A673 (cell line): ENCODE measurements around the gene STEAP1B. TPM values are rescaled to one million over a fixed set of nuclear protein-coding genes. Genes with fewer than 3 reads are reported as not detected.

Source experiments
- BruUV-seq: library from RNA; stranded (reverse); fragments of 400-500 nt; replicated peaks from 2 replicates; lab custom pipeline; 2021; lab: Mats Ljungman, UMichigan
- CTCF ChIA-PET: fragments of 300-600 bp; sonication (Branson Sonifier 250); formaldehyde crosslinking; loops from one replicate; lab custom pipeline; 2022; ENCODE audit warnings: antibody characterized with exemption; lab: Charles Lee
- POLR2A ChIA-PET: fragments of 300-600 bp; sonication (Branson Sonifier 250); formaldehyde crosslinking; loops from one replicate; lab custom pipeline; 2022; ENCODE audit warnings: antibody characterized with exemption; ENCODE audit not compliant: low non-redundant PET; lab: Charles Lee
- DNase-seq: peaks from one replicate; pipeline ENCODE4 v3.0.0-alpha.2; 2015; ENCODE audit warnings: low spot score
- H3K27ac ChIP-seq: fragments of 200-600 bp; sonication (generic); 2 replicates; pipeline ENCODE4 v1.5.1; 2016; ENCODE audit warnings: mixed run types, low read depth, mild to moderate bottlenecking, mixed read lengths, antibody characterized with exemption, low read length; ENCODE audit not compliant: poor library complexity, severe bottlenecking
- H3K27me3 ChIP-seq: fragments of 200-600 bp; sonication (generic); replicated peaks from 2 replicates; pipeline ENCODE4 v1.6.1; 2017; ENCODE audit warnings: mixed run types, low read depth, mild to moderate bottlenecking, mixed read lengths, antibody characterized with exemption, low read length; ENCODE audit not compliant: insufficient read depth, poor library complexity
- H3K36me3 ChIP-seq: fragments of 200-600 bp; sonication (generic); 2 replicates; pipeline ENCODE4 v1.6.1; 2016; ENCODE audit warnings: mixed run types, mild to moderate bottlenecking, mixed read lengths, antibody characterized with exemption, low read length; ENCODE audit not compliant: insufficient read depth, poor library complexity, severe bottlenecking
- H3K4me1 ChIP-seq: fragments of 200-600 bp; sonication (generic); 2 replicates; pipeline ENCODE4 v1.6.1; 2017; ENCODE audit warnings: mixed run types, mild to moderate bottlenecking, mixed read lengths, antibody characterized with exemption, low read length; ENCODE audit not compliant: insufficient read depth, poor library complexity, severe bottlenecking
- H3K4me3 ChIP-seq: fragments of 200-600 bp; sonication (generic); 2 replicates; pipeline ENCODE4 v1.5.1; 2016; ENCODE audit warnings: low read depth, mixed run types, mild to moderate bottlenecking, mixed read lengths, low read length; ENCODE audit not compliant: poor library complexity, severe bottlenecking
- H3K9me3 ChIP-seq: fragments of 200-600 bp; sonication (generic); 2 replicates; pipeline ENCODE4 v1.6.1; 2016; ENCODE audit warnings: mixed run types, low read depth, mild to moderate bottlenecking, mixed read lengths, antibody characterized with exemption, low read length; ENCODE audit not compliant: poor library complexity, severe bottlenecking
- EZH2 ChIP-seq: fragments of 200-600 bp; sonication (generic); IDR thresholded peaks from 2 replicates; pipeline ENCODE4 v1.6.1; 2017; ENCODE audit warnings: borderline replicate concordance, low read depth, mild to moderate bottlenecking, mixed read lengths, antibody characterized with exemption, low read length; ENCODE audit not compliant: poor library complexity, severe bottlenecking
- intact Hi-C: fragments of 100-400 bp; cut with micrococcal nuclease; formaldehyde crosslinking; loops from one replicate; pipeline ENCODE4 v1.10.0; 2022; ENCODE audit not compliant: unreplicated experiment
- total RNA-seq: library from RNA; stranded (reverse); gene quantifications from 2 replicates; pipeline ENCODE4 v1.2.3, GENCODE V29; 2021
- TF ChIP-seq, protein P1 (sequence below): fragments of 300-800, 200-600 bp; sonication (generic); conservative IDR thresholded peaks from 2 replicates; pipeline ENCODE4 v1.5.1; 2017; ENCODE audit warnings: low read depth, mild to moderate bottlenecking, antibody characterized with exemption, low read length, moderate library complexity, mixed read lengths

STEAP1B gene
- total RNA-seq, 1 experiment from 2014 or later = 49.9 TPM

DNA sequence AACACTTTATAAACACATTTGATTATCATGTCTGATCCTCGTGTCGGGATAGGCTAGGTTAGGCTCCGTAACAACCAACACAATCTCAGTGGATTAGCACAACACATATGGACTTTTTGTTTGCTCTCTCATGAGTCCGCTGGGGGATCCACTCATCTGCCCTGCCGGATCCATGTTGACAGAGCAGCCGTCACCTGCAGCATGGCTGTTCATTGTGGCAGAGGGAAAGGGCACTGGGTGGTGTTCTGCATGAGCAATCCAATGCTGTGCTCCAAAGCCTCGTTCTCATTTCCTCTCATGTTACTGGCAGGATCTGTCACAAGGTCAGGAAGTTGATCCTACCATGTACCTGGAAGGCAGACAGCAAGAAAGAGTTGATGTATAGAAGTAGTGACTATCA is 80.5 kb downstream of the STEAP1B start:
- no peak for DNase-seq
- TF ChIP-seq, protein P1, sequence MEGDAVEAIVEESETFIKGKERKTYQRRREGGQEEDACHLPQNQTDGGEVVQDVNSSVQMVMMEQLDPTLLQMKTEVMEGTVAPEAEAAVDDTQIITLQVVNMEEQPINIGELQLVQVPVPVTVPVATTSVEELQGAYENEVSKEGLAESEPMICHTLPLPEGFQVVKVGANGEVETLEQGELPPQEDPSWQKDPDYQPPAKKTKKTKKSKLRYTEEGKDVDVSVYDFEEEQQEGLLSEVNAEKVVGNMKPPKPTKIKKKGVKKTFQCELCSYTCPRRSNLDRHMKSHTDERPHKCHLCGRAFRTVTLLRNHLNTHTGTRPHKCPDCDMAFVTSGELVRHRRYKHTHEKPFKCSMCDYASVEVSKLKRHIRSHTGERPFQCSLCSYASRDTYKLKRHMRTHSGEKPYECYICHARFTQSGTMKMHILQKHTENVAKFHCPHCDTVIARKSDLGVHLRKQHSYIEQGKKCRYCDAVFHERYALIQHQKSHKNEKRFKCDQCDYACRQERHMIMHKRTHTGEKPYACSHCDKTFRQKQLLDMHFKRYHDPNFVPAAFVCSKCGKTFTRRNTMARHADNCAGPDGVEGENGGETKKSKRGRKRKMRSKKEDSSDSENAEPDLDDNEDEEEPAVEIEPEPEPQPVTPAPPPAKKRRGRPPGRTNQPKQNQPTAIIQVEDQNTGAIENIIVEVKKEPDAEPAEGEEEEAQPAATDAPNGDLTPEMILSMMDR = no peak
- no peak for TF ChIP-seq EZH2
- POLR2A ChIA-PET = no interaction called here
- Histone ChIP-seq H3K4me1 (peaks cover 7% of the 10 kb centered on the region), H3K9me3 (no peaks in the 10 kb centered on the region), H3K4me3 (no peak overlapping the region), H3K27me3 (no peaks in the 10 kb centered on the region), H3K27ac (no peak overlapping the region), H3K36me3 (no peaks in the 10 kb centered on the region)
- BruUV-seq = no TSS peak
- CTCF ChIA-PET = no interaction called here
- intact Hi-C loops = no loop called here

DNA sequence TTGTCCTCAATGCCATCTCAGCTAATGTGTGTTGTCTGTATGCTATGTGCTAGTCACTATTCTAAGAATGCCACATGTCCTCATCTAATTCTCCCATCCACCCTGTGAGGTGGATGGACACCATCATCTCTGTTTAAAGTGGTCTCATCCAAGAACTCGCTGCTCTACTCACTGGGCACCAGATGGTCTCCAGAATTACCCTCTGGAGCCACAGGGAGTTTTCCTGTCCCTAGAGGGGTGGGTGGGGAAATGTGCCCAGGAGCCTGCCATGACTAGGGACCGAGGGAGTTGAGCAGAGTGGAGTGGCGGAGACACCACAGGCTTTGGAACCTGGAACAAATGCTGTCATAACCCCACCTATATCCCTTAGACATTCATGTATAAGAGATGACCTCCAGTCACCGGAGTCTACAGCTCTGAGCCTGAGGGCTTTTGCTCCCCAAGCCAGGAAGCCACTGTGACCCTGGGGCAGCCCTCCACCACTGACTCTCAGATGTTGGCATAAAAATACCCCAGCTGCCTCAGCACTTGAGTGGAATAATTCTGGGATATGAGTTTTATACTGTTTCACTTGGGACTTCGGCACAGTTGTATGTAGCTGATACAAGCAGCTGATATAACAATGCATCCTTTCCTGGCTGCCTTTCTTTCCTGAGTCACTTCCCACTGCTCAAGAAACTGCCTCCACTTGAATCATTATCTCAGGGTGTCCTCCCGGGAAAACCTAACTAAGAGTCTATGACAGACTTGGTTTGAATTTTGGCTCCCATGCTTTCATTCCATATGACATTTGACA is 81.5 kb downstream of the STEAP1B start:
- TF ChIP-seq, protein P1 = no peak
- no peak for TF ChIP-seq EZH2
- H3K27me3 ChIP-seq = no peaks in the 10 kb centered on the region
- H3K4me3 ChIP-seq = no peak overlapping the region
- no peak overlapping the region for H3K27ac ChIP-seq
- H3K36me3 ChIP-seq = no peaks in the 10 kb centered on the region
- POLR2A ChIA-PET = no interaction called here
- intact Hi-C loops = no loop called here
- no peaks in the 10 kb centered on the region for H3K9me3 ChIP-seq
- peaks cover 7% of the 10 kb centered on the region for H3K4me1 ChIP-seq
- no TSS peak for BruUV-seq
- DNase-seq = no peak
- CTCF ChIA-PET = no interaction called here

- POLR2A ChIA-PET = no interaction called here
- peaks cover 7% of the 10 kb centered on the region for H3K4me1 ChIP-seq
- no peaks in the 10 kb centered on the region for H3K36me3 ChIP-seq
- intact Hi-C loops = no loop called here
- no peak overlapping the region for H3K4me3 ChIP-seq
- CTCF ChIA-PET = no interaction called here
- BruUV-seq = no TSS peak
- TF ChIP-seq, protein P1 = no peak
- no peak for TF ChIP-seq EZH2
- no peak for DNase-seq
- no peaks in the 10 kb centered on the region for H3K27me3 ChIP-seq
- no peaks in the 10 kb centered on the region for H3K9me3 ChIP-seq
- H3K27ac ChIP-seq = no peak overlapping the region
Observed at GRCh38 chr7:22417841-22418240, 82.1 kb downstream of the STEAP1B start.
